ENCODE measurements around the gene SMG6. TPM values are rescaled to one million over a fixed set of nuclear protein-coding genes. Genes with fewer than 3 reads are reported as not detected.

SMG6 gene
- total and polyA plus RNA-seq, 2 experiments from 2014 or later, result 11.9 to 19.9 TPM

- peaks cover 60% of the 10 kb centered on the region for H3K4me1 ChIP-seq (ENCODE audit: insufficient read depth)
- peak overlapping the region; percentile 58 for H3K4me2 ChIP-seq
- H3K9me2 ChIP-seq (replicated peaks; ENCODE audit: insufficient read depth), result no peaks in the 10 kb centered on the region
- H3K9me3 ChIP-seq (ENCODE audit: low read depth), result no peaks in the 10 kb centered on the region
- TF ChIP-seq, protein P1, sequence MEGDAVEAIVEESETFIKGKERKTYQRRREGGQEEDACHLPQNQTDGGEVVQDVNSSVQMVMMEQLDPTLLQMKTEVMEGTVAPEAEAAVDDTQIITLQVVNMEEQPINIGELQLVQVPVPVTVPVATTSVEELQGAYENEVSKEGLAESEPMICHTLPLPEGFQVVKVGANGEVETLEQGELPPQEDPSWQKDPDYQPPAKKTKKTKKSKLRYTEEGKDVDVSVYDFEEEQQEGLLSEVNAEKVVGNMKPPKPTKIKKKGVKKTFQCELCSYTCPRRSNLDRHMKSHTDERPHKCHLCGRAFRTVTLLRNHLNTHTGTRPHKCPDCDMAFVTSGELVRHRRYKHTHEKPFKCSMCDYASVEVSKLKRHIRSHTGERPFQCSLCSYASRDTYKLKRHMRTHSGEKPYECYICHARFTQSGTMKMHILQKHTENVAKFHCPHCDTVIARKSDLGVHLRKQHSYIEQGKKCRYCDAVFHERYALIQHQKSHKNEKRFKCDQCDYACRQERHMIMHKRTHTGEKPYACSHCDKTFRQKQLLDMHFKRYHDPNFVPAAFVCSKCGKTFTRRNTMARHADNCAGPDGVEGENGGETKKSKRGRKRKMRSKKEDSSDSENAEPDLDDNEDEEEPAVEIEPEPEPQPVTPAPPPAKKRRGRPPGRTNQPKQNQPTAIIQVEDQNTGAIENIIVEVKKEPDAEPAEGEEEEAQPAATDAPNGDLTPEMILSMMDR (IDR thresholded peaks at IDR 0.05; ENCODE audit: poor library complexity), result no peak
- TF ChIP-seq EZH2phosphoT487 (IDR thresholded peaks at IDR 0.05; ENCODE audit: low read depth, severe bottlenecking, unreplicated experiment) (no peak), EZH2 (IDR thresholded peaks at IDR 0.05; ENCODE audit: borderline replicate concordance) (no peak)
- no peaks in the 10 kb centered on the region for H3K27me3 ChIP-seq
- peaks cover 2% of the 10 kb centered on the region for H4K20me1 ChIP-seq (ENCODE audit: insufficient read depth, poor library complexity, severe bottlenecking)
- peak overlapping the region; percentile 90 for H3K27ac ChIP-seq
- no peak for DNase-seq (ENCODE audit: low spot score)
- H3K4me3 ChIP-seq, result no peak overlapping the region
- 47% methylated on average over 1 of the region's 1 CpG for WGBS (ENCODE audit: low lambda C conversion rate, missing lambda C conversion rate)
- peaks cover 5% of the 10 kb centered on the region for H3K79me2 ChIP-seq
- H2AFZ ChIP-seq, result no peak overlapping the region
- no peaks in the 10 kb centered on the region for H3K36me3 ChIP-seq (replicated peaks; ENCODE audit: insufficient read depth, low read depth)
These were observed 130.6 kb downstream of the SMG6 start for GRCh38 chr17:2172999-2173398.

- peaks cover 53% of the 10 kb centered on the region for H3K4me1 ChIP-seq (ENCODE audit: insufficient read depth)
- no peaks in the 10 kb centered on the region for H3K9me2 ChIP-seq (replicated peaks; ENCODE audit: insufficient read depth)
- peak overlapping the region; percentile 61 for H3K4me2 ChIP-seq
- peaks cover 2% of the 10 kb centered on the region for H4K20me1 ChIP-seq (ENCODE audit: insufficient read depth, poor library complexity, severe bottlenecking)
- peak; percentile 88 for DNase-seq (ENCODE audit: low spot score)
- H3K4me3 ChIP-seq, result no peak overlapping the region
- H3K79me2 ChIP-seq, result peaks cover 5% of the 10 kb centered on the region
- no peak overlapping the region for H2AFZ ChIP-seq
- no peaks in the 10 kb centered on the region for H3K27me3 ChIP-seq
- TF ChIP-seq, protein P1 (IDR thresholded peaks at IDR 0.05; ENCODE audit: poor library complexity), result no peak
- no peak for TF ChIP-seq EZH2 (IDR thresholded peaks at IDR 0.05; ENCODE audit: borderline replicate concordance)
- no peak for TF ChIP-seq EZH2phosphoT487 (IDR thresholded peaks at IDR 0.05; ENCODE audit: low read depth, severe bottlenecking, unreplicated experiment)
- no peaks in the 10 kb centered on the region for H3K36me3 ChIP-seq (replicated peaks; ENCODE audit: insufficient read depth, low read depth)
- no peaks in the 10 kb centered on the region for H3K9me3 ChIP-seq (ENCODE audit: low read depth)
- 28% methylated on average over 16 of the region's 16 CpGs for WGBS (ENCODE audit: low lambda C conversion rate, missing lambda C conversion rate)
- peak overlapping the region; percentile 90 for H3K27ac ChIP-seq
These were observed 131.3 kb downstream of the SMG6 start for GRCh38 chr17:2172077-2172851.

GRCh38 chr17:2171702-2172076, 131.9 kb downstream of the SMG6 start:
- peaks cover 5% of the 10 kb centered on the region for H3K79me2 ChIP-seq
- no peak overlapping the region for H3K4me3 ChIP-seq
- 24% methylated on average over 6 of the region's 6 CpGs for WGBS (ENCODE audit: low lambda C conversion rate, missing lambda C conversion rate)
- H3K27me3 ChIP-seq, result no peaks in the 10 kb centered on the region
- H3K9me2 ChIP-seq (replicated peaks; ENCODE audit: insufficient read depth), result no peaks in the 10 kb centered on the region
- no peaks in the 10 kb centered on the region for H3K36me3 ChIP-seq (replicated peaks; ENCODE audit: insufficient read depth, low read depth)
- peaks cover 48% of the 10 kb centered on the region for H3K4me1 ChIP-seq (ENCODE audit: insufficient read depth)
- peak overlapping the region; percentile 61 for H3K4me2 ChIP-seq
- no peak overlapping the region for H2AFZ ChIP-seq
- H4K20me1 ChIP-seq (ENCODE audit: insufficient read depth, poor library complexity, severe bottlenecking), result peaks cover 2% of the 10 kb centered on the region
- no peaks in the 10 kb centered on the region for H3K9me3 ChIP-seq (ENCODE audit: low read depth)
- TF ChIP-seq EZH2 (IDR thresholded peaks at IDR 0.05; ENCODE audit: borderline replicate concordance) (no peak), EZH2phosphoT487 (IDR thresholded peaks at IDR 0.05; ENCODE audit: low read depth, severe bottlenecking, unreplicated experiment) (no peak)
- TF ChIP-seq, protein P1 (IDR thresholded peaks at IDR 0.05; ENCODE audit: poor library complexity), result no peak
- no peak for DNase-seq (ENCODE audit: low spot score)
- H3K27ac ChIP-seq, result peak overlapping the region; percentile 90

Data from hepatocyte (in vitro differentiated cells).